C4-2B (cell line): ENCODE measurements around the gene TRHDE.

Experiments used
- CTCF ChIP-seq: fragments of 450-650 bp; conservative IDR thresholded peaks from 2 replicates; pipeline ENCODE4 v1.5.1; 2017; ENCODE audit warnings: mild to moderate bottlenecking
- ZFX ChIP-seq: fragments of 450-650 bp; IDR thresholded peaks from 2 replicates; pipeline ENCODE4 v1.6.1; 2017

- TF ChIP-seq CTCF, result no peak
- no peak for TF ChIP-seq ZFX
These were observed 268.6 kb downstream of the TRHDE start for GRCh38 chr12:72540811-72541210.
